Measurements from ENCODE around the gene MLXIPL.

GRCh38 chr7:73610105-73610504, 14.2 kb downstream of the MLXIPL start:
- TF ChIP-seq CTCF (IDR thresholded peaks at IDR 0.05; ENCODE audit: poor library complexity) (no peak), EZH2 (IDR thresholded peaks at IDR 0.05; ENCODE audit: borderline replicate concordance) (no peak), EZH2phosphoT487 (IDR thresholded peaks at IDR 0.05; ENCODE audit: low read depth, severe bottlenecking, unreplicated experiment) (no peak)
